ENCODE results near the gene TXLNA.
"Not testable (repeated sequence)": the region's sequence is repeated elsewhere in the genome, so short reads cannot be mapped to it uniquely, and the experiment has no call there.

- TF ChIP-seq, protein P1, sequence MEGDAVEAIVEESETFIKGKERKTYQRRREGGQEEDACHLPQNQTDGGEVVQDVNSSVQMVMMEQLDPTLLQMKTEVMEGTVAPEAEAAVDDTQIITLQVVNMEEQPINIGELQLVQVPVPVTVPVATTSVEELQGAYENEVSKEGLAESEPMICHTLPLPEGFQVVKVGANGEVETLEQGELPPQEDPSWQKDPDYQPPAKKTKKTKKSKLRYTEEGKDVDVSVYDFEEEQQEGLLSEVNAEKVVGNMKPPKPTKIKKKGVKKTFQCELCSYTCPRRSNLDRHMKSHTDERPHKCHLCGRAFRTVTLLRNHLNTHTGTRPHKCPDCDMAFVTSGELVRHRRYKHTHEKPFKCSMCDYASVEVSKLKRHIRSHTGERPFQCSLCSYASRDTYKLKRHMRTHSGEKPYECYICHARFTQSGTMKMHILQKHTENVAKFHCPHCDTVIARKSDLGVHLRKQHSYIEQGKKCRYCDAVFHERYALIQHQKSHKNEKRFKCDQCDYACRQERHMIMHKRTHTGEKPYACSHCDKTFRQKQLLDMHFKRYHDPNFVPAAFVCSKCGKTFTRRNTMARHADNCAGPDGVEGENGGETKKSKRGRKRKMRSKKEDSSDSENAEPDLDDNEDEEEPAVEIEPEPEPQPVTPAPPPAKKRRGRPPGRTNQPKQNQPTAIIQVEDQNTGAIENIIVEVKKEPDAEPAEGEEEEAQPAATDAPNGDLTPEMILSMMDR (IDR thresholded peaks at IDR 0.05) = not testable (repeated sequence)
- not testable (repeated sequence) for TF ChIP-seq EZH2, EZH2phosphoT487 (IDR thresholded peaks at IDR 0.05)
These were observed 31.7 kb upstream of the TXLNA start for GRCh38 chr1:32147799-32148198.
